A673 (cell line): ENCODE data around the gene PEDS1. TPM values are rescaled to one million over a fixed set of nuclear protein-coding genes. Genes with fewer than 3 reads are reported as not detected.
A peak's percentile ranks its signal among the peaks of the same experiment; 100 is the strongest.

ENCODE experiments used
- BruUV-seq: library from RNA; stranded (reverse); fragments of 400-500 nt; replicated peaks from 2 replicates; lab custom pipeline; 2021; lab: Mats Ljungman, UMichigan
- CTCF ChIA-PET: fragments of 300-600 bp; sonication (Branson Sonifier 250); formaldehyde crosslinking; loops from one replicate; lab custom pipeline; 2022; ENCODE audit warnings: antibody characterized with exemption; lab: Charles Lee
- POLR2A ChIA-PET: fragments of 300-600 bp; sonication (Branson Sonifier 250); formaldehyde crosslinking; loops from one replicate; lab custom pipeline; 2022; ENCODE audit warnings: antibody characterized with exemption; ENCODE audit not compliant: low non-redundant PET; lab: Charles Lee
- DNase-seq: peaks from one replicate; pipeline ENCODE4 v3.0.0-alpha.2; 2015; ENCODE audit warnings: low spot score
- H3K27ac ChIP-seq: fragments of 200-600 bp; sonication (generic); 2 replicates; pipeline ENCODE4 v1.5.1; 2016; ENCODE audit warnings: mixed run types, low read depth, mild to moderate bottlenecking, mixed read lengths, antibody characterized with exemption, low read length; ENCODE audit not compliant: poor library complexity, severe bottlenecking
- H3K27me3 ChIP-seq: fragments of 200-600 bp; sonication (generic); replicated peaks from 2 replicates; pipeline ENCODE4 v1.6.1; 2017; ENCODE audit warnings: mixed run types, low read depth, mild to moderate bottlenecking, mixed read lengths, antibody characterized with exemption, low read length; ENCODE audit not compliant: insufficient read depth, poor library complexity
- H3K36me3 ChIP-seq: fragments of 200-600 bp; sonication (generic); 2 replicates; pipeline ENCODE4 v1.6.1; 2016; ENCODE audit warnings: mixed run types, mild to moderate bottlenecking, mixed read lengths, antibody characterized with exemption, low read length; ENCODE audit not compliant: insufficient read depth, poor library complexity, severe bottlenecking
- H3K4me1 ChIP-seq: fragments of 200-600 bp; sonication (generic); 2 replicates; pipeline ENCODE4 v1.6.1; 2017; ENCODE audit warnings: mixed run types, mild to moderate bottlenecking, mixed read lengths, antibody characterized with exemption, low read length; ENCODE audit not compliant: insufficient read depth, poor library complexity, severe bottlenecking
- H3K4me3 ChIP-seq: fragments of 200-600 bp; sonication (generic); 2 replicates; pipeline ENCODE4 v1.5.1; 2016; ENCODE audit warnings: low read depth, mixed run types, mild to moderate bottlenecking, mixed read lengths, low read length; ENCODE audit not compliant: poor library complexity, severe bottlenecking
- H3K9me3 ChIP-seq: fragments of 200-600 bp; sonication (generic); 2 replicates; pipeline ENCODE4 v1.6.1; 2016; ENCODE audit warnings: mixed run types, low read depth, mild to moderate bottlenecking, mixed read lengths, antibody characterized with exemption, low read length; ENCODE audit not compliant: poor library complexity, severe bottlenecking
- EZH2 ChIP-seq: fragments of 200-600 bp; sonication (generic); IDR thresholded peaks from 2 replicates; pipeline ENCODE4 v1.6.1; 2017; ENCODE audit warnings: borderline replicate concordance, low read depth, mild to moderate bottlenecking, mixed read lengths, antibody characterized with exemption, low read length; ENCODE audit not compliant: poor library complexity, severe bottlenecking
- intact Hi-C: fragments of 100-400 bp; cut with micrococcal nuclease; formaldehyde crosslinking; loops from one replicate; pipeline ENCODE4 v1.10.0; 2022; ENCODE audit not compliant: unreplicated experiment
- total RNA-seq: library from RNA; stranded (reverse); gene quantifications from 2 replicates; pipeline ENCODE4 v1.2.3, GENCODE V29; 2021
- TF ChIP-seq, protein P1 (sequence below): fragments of 300-800, 200-600 bp; sonication (generic); conservative IDR thresholded peaks from 2 replicates; pipeline ENCODE4 v1.5.1; 2017; ENCODE audit warnings: low read depth, mild to moderate bottlenecking, antibody characterized with exemption, low read length, moderate library complexity, mixed read lengths

PEDS1 gene
- total RNA-seq, 1 experiment from 2014 or later: 25.9 TPM

DNA sequence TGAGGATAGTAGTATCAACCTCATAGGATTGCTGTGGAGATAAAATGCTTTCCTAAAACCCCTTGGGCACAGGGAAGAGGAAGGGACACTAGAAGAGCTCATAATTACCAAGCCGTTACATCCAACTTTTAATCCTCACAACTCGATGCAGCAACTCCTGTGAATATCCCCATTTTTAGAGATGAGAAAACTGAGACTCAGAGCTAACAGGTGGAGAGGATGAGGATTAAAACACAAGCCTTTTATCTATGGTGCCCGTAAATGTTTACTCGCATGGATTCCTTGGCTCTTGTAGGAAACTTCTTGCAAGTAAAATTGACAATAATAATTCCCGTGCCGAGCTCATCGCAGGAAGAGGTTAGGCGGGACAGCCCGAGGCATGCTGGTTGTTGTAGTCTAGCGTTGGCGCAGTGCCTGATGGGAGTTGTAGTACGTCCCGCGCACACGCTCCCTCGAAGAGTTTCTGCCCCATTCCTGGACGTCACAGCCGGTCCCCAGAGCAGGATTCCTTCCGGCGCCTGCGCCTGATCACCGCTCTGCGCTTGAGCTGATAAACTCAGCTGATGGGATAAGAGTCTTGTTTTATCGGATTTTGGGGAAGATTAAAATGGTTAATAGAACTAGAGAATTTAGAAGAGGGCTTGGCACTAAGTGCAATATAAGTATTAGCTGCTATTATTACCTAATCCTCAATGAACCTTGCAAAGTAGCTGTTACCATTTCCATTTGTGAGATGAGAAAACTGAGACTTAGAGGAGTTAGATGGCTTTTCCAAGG lies 37.7 kb downstream of the PEDS1 start:
- ChIA-PET CTCF (interaction anchor here (1.2 kb wide), 1 partner anchor 63 kb away, joined by 10 read pairs; no protein-coding TSS in a partner anchor), POLR2A (interaction anchor here (0.5 kb wide), 1 partner anchor 180 kb away, joined by 3 read pairs; no protein-coding TSS in a partner anchor)
- H3K4me1 ChIP-seq: peaks cover 23% of the 10 kb centered on the region
- intact Hi-C loops: no loop called here
- no peaks in the 10 kb centered on the region for H3K27me3 ChIP-seq
- peaks cover 3% of the 10 kb centered on the region for H3K36me3 ChIP-seq
- peak overlapping the region; percentile 64 for H3K27ac ChIP-seq
- H3K4me3 ChIP-seq: peak overlapping the region; percentile 51
- no TSS peak for BruUV-seq
- DNase-seq: peak; percentile 98
- TF ChIP-seq, protein P1, sequence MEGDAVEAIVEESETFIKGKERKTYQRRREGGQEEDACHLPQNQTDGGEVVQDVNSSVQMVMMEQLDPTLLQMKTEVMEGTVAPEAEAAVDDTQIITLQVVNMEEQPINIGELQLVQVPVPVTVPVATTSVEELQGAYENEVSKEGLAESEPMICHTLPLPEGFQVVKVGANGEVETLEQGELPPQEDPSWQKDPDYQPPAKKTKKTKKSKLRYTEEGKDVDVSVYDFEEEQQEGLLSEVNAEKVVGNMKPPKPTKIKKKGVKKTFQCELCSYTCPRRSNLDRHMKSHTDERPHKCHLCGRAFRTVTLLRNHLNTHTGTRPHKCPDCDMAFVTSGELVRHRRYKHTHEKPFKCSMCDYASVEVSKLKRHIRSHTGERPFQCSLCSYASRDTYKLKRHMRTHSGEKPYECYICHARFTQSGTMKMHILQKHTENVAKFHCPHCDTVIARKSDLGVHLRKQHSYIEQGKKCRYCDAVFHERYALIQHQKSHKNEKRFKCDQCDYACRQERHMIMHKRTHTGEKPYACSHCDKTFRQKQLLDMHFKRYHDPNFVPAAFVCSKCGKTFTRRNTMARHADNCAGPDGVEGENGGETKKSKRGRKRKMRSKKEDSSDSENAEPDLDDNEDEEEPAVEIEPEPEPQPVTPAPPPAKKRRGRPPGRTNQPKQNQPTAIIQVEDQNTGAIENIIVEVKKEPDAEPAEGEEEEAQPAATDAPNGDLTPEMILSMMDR: no peak
- no peak for TF ChIP-seq EZH2
- no peaks in the 10 kb centered on the region for H3K9me3 ChIP-seq

DNA sequence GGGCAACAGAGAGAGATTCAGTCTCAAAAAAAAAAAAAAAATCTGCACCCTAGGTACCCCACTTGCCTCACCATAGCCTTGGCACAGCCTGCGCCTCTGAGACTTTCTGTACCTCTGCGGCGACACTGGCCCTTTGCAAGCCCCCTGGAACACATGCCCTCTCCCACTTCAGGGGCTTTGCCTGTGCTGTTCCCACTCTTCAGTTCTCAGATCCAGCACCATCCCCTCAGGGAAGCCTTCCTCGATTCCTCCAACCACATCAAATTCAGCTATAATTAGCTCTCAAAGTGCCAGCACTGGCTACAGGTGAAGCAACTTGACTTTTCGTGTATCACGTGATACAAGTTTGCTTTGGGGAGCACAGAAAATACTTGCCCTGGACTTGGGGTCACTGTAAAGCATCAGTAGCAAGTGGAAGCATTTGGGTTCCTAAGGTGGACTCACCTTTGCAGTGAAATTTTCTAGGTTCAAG lies 38.4 kb downstream of the PEDS1 start:
- ChIA-PET POLR2A (interaction anchor here (0.5 to 0.7 kb wide), 2 partner anchors 74 to 180 kb away, joined by 3 to 12 read pairs; no protein-coding TSS in a partner anchor), CTCF (interaction anchor here (1.2 kb wide), 1 partner anchor 64 kb away, joined by 10 read pairs; no protein-coding TSS in a partner anchor)
- Histone ChIP-seq H3K4me3 (peak overlapping the region; percentile 51), H3K36me3 (peaks cover 3% of the 10 kb centered on the region), H3K27me3 (no peaks in the 10 kb centered on the region), H3K9me3 (no peaks in the 10 kb centered on the region), H3K27ac (peak overlapping the region; percentile 64), H3K4me1 (peaks cover 30% of the 10 kb centered on the region)
- no TSS peak for BruUV-seq
- intact Hi-C loops: no loop called here
- no peak for DNase-seq
- TF ChIP-seq, protein P1: no peak
- TF ChIP-seq EZH2: no peak

DNA sequence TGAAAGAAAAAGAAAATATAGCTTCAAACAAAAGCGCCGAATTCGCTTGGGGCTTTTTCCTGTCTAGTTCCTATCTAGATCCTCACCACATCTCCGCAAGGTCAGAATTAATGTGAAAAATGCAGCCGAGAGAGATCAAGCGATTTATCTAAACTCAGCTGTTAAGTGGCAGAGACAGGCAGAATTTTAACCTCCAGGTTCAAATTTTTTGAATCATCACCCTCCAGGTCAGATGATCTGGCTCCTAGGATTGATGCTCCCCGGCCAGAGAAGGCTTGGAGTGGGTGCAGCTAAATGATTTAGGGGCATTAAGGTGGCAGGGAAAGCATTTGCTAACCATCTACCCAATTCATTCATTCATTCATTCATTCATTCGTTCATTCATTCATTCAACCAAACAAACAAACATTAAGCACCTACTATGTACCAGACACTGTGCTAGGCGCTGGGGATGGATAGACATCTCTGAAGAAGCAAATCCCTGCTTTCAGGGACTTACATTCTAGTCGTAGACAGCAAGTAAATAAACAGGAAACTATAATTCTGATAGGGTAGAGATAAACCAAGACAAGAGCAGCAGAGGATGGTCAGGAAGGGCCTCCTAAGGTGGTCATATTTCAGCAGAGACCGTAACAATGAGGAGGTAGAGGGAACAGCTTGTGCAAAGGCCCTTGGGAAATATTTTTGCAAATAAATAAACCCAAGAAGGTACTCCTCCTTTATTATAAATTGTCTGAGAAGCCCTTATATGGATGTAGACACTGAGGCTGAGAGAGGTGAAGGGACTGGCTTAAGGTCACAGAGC lies 39.9 kb downstream of the PEDS1 start:
- POLR2A ChIA-PET: interaction anchor here (0.7 kb wide), 1 partner anchor 336 kb away, joined by 12 read pairs; no protein-coding TSS in a partner anchor
- BruUV-seq: TSS peak; percentile 94
- intact Hi-C loops: no loop called here
- Histone ChIP-seq H3K9me3 (no peaks in the 10 kb centered on the region), H3K4me3 (peak overlapping the region; percentile 89), H3K4me1 (peaks cover 35% of the 10 kb centered on the region), H3K27me3 (no peaks in the 10 kb centered on the region), H3K36me3 (peaks cover 3% of the 10 kb centered on the region), H3K27ac (peak overlapping the region; percentile 94)
- DNase-seq: no peak
- TF ChIP-seq EZH2: no peak
- CTCF ChIA-PET: no interaction called here
